NT2/D1 (cell line): ENCODE data around the gene CACNG1.

Experiments
- SUZ12 ChIP-seq: IDR thresholded peaks from 2 replicates; pipeline ENCODE4 v1.6.1; 2011; ENCODE audit not compliant: insufficient read length, insufficient read depth; ENCODE audit errors: extremely low read depth
- YY1 ChIP-seq: IDR thresholded peaks from 2 replicates; pipeline ENCODE4 v1.6.1; 2011; ENCODE audit not compliant: insufficient read length, insufficient read depth
- ZNF274 ChIP-seq: IDR thresholded peaks from 2 replicates; pipeline ENCODE4 v1.6.1; 2011; ENCODE audit warnings: mild to moderate bottlenecking, low read depth, low read length

GRCh38 chr17:67038861-67039365 lies 5.4 kb upstream of the CACNG1 start:
- TF ChIP-seq SUZ12 (no peak), ZNF274 (no peak), YY1 (no peak)
